Testis (tissue), 2 donors: ENCODE measurements around the gene VWA3B.

Experiments
- POLR2A ChIP-seq: fragments of 450-650 bp; IDR thresholded peaks from one replicate; pipeline ENCODE4 v1.6.1; 2017; ENCODE audit warnings: antibody characterized with exemption, mild to moderate bottlenecking, moderate library complexity
- TF ChIP-seq, protein P1 (sequence below), 3 experiments: fragments of 450-650 bp in 2 of 3; fragments of 200-600 bp in 1 of 3; sonication (generic) in 1 of 3; IDR thresholded peaks; one replicate each; pipeline ENCODE4 v1.5.1; 2016 to 2019; ENCODE audit warnings: antibody characterized with exemption in 3 of 3, mild to moderate bottlenecking in 2 of 3, moderate library complexity in 1 of 3

DNA sequence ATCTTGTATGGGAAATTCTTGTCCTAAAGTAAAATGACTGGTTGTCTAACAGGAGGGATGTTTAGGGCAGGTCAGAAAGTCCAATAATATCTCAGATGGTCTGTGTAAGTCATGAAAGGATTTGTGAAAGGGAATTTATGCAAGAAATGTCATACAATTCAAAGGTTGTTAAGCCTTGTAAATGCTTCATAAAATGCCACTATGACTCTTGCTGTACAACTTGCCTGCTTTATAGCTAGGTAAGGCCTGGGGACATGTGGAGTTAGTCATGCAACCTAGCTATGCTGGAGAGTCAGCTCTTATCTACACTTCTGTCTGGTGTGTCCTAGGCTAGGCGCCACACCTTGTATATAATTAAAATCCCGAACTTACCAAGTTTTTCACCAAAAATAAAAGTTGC is 36.9 kb upstream of the VWA3B start:
- TF ChIP-seq POLR2A: no peak
- TF ChIP-seq, protein P1, sequence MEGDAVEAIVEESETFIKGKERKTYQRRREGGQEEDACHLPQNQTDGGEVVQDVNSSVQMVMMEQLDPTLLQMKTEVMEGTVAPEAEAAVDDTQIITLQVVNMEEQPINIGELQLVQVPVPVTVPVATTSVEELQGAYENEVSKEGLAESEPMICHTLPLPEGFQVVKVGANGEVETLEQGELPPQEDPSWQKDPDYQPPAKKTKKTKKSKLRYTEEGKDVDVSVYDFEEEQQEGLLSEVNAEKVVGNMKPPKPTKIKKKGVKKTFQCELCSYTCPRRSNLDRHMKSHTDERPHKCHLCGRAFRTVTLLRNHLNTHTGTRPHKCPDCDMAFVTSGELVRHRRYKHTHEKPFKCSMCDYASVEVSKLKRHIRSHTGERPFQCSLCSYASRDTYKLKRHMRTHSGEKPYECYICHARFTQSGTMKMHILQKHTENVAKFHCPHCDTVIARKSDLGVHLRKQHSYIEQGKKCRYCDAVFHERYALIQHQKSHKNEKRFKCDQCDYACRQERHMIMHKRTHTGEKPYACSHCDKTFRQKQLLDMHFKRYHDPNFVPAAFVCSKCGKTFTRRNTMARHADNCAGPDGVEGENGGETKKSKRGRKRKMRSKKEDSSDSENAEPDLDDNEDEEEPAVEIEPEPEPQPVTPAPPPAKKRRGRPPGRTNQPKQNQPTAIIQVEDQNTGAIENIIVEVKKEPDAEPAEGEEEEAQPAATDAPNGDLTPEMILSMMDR (IDR thresholded peaks at IDR 0.05): no peak
